Right lobe of liver (tissue), 4 donors: Measurements from ENCODE around the gene DOCK2.

Source experiments
- CTCF ChIP-seq, 4 donors: fragments of 200-600 bp in 3 of 4; fragments of 450-650 bp in 1 of 4; IDR thresholded peaks; one replicate each; pipeline versions ENCODE4 v1.5.1 to v1.8.0; 2016 to 2022; ENCODE audit warnings: antibody characterized with exemption in 4 of 4, mild to moderate bottlenecking in 2 of 4
- POLR2A ChIP-seq: fragments of 450-650 bp; IDR thresholded peaks from one replicate; pipeline ENCODE4 v1.6.1; 2017; ENCODE audit warnings: antibody characterized with exemption, mild to moderate bottlenecking
- donor health status: DM: no; HTN: no; CAD: no.
- donor health status: DM: no; HTN: no; CAD: no.
- donor health status: DM: no; HTN: yes; CAD: no.

DNA sequence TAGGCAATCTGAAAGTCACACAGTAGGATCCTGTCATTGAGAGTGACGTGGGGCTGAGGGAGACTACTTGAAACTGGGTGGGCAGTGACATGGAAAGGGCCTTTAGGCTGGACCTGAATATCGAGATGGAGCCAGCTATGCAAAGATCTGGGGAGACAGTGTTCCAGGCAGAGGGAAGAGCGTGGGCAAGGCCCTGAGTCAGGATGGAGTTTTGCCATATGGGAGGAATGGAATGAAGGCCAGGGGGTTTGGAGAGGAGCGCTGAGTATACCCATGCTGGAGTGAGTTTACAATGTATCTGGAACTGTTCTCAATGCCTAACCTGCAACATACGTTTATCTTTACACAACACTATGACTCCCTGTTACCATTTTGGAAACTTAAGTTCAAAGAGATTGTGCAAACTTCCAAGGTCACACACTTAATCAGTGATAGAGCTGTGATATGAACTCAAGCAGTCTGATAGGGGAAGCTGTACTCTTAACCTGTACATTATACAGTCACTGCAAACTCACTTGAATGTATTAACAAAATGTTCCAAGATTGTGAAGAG, 309.7 kb downstream of the DOCK2 start:
- TF ChIP-seq CTCF (IDR thresholded peaks at IDR 0.05), result no peak
- no peak for TF ChIP-seq POLR2A
